Activated CD4-positive, alpha-beta T cell treated with anti-CD3 and anti-CD28 coated beads, Interleukin-2, Interleukin-6, amounts not matched to agents 100 ng/mL and 50 ng/mL, durations not matched to agents 16 hours and 8 hours (primary cell): ENCODE data around the gene STIMATE.
A peak's percentile ranks its signal among the peaks of the same experiment; 100 is the strongest.

Experiments
- DNase-seq: peaks from one replicate; pipeline ENCODE4 v3.0.0-alpha.2; 2020

STIMATE gene

GRCh38 chr3:52897130-52898122 lies at the start of gene STIMATE:
Gene STIMATE, minus strand, starts transcription at chr3:52897548. Its CDS starts 98 bp downstream, at chr3:52897450.
- DNase-seq: peak; percentile 93

- no peak for DNase-seq
Measured at GRCh38 chr3:52939600-52939999, 42.3 kb upstream of the STIMATE start.

DNA sequence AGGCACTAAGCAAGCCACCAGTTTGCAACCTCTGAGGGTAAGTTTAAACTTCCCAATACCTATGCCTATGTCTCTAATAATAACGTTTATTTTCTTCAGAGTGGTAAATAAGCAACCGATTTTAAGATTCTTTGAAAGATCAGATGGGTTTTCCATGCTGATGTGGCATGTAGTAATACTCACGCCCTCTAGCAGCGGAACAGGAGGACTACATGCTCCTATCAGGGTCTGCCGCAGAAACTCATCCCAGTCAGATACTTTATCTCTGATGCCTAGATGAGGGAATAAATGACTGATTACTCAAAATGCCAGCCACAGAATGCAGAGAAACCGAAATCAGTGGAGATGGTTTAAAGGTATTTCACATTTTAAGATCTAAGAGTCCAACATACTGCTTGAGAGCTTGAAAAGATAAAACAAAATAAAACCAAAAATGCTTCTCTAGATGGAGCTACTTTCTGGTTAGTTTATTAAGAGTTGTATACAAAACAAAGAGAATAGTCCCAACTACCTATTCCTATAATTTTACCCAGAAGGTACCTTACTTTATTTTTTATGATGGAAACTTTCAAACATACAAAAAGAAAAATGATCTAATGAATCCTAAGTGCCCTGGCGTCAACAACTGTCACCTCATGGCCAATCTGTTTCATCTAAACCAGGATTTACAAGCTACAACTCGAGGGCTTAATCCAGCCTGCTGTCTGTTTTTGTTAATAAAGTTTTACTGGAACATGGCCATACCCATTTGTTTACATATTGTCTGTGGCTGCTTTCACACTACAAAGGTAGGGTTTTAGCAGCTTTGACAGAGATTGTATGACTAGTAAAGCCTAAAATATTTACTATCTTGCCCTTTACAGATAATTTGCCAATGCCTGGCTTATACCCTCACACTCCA lies 37.5 kb upstream of the STIMATE start:
- peak; percentile 70 for DNase-seq

- DNase-seq: no peak
Measured at GRCh38 chr3:52931889-52932288, 34.5 kb upstream of the STIMATE start.

GRCh38 chr3:52931328-52931727 lies 34.0 kb upstream of the STIMATE start:
- DNase-seq: no peak

DNA sequence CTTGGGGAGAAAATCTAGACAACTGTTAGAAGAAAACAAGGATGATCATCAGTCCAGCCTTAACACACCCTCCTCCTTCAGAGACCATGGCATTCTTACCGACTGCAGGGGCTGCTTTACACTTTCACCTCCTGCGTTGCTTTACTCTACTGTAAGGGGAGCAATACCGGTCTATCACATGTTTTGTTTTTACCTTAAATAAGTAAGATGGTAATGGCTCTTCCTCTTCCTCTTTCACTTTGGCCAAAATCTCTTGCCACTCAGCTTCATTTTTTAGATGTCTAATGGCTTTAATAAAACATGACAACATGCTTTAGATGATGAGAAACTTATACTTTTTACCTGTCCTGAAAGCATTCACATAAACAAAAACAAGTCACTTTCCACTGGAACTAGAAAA lies 33.4 kb upstream of the STIMATE start:
- DNase-seq: no peak

DNA sequence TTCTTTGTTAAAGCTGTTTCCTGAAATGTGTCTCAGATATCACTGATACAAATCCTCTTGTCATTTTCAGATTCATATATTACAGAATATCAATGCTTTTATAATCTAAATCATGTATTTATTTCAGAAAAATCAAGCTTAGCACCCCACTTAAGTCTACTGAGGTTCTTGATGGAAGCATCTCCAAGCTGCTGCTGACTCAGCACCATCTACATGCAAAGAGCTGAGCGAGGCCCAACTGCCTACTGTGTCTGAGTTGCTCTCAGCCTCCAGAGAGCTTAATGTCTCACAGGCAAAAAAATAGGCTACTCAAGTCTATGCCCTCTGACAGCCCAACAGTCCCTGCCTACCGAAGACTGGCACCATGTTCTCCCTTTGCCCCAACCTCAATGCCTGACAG lies 29.2 kb upstream of the STIMATE start:
- DNase-seq: no peak

- DNase-seq: no peak
Measured at GRCh38 chr3:52925405-52926313, 28.3 kb upstream of the STIMATE start.

- no peak for DNase-seq
Measured at GRCh38 chr3:52923963-52924362, 26.6 kb upstream of the STIMATE start.

GRCh38 chr3:52920841-52921240 lies 23.5 kb upstream of the STIMATE start:
- DNase-seq: no peak

DNA sequence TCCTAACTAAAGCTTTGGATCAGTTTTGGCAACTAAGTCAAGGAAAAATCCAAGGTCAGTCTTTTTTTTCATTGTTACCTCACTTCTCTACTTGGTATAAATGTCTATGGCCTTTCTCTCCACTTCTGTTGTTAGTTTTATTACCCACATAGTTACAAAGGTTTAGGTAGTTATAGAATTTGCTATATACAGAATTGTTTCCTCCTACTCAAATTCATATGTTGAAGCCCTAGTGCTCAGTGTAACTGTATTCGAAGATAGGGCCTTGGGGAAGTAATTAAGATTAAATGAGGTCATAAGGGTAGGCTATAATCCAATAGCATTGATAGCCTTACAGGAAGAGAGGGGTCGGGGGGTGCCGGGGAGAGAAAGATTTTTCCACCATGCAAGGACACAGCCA lies 19.7 kb upstream of the STIMATE start:
- no peak for DNase-seq

DNA sequence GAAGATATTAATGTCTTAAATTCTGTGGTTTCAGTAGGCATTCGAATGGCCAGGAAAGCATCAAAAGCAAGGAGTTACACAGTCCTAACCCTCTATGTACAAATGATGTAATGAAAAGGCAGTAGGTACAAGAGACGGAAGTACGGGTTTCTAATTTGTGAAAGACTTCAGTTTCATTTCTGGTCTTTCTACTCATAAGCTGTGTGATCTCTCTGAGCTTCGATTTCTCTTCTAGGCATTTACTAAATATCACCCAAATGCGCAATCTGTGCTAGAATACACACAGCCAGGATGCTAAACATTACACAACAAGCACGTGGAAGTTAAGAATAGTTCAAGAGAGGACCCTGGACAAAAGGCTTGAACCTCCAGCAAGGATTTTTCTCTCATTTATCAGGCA lies 17.9 kb upstream of the STIMATE start:
- DNase-seq: no peak

DNA sequence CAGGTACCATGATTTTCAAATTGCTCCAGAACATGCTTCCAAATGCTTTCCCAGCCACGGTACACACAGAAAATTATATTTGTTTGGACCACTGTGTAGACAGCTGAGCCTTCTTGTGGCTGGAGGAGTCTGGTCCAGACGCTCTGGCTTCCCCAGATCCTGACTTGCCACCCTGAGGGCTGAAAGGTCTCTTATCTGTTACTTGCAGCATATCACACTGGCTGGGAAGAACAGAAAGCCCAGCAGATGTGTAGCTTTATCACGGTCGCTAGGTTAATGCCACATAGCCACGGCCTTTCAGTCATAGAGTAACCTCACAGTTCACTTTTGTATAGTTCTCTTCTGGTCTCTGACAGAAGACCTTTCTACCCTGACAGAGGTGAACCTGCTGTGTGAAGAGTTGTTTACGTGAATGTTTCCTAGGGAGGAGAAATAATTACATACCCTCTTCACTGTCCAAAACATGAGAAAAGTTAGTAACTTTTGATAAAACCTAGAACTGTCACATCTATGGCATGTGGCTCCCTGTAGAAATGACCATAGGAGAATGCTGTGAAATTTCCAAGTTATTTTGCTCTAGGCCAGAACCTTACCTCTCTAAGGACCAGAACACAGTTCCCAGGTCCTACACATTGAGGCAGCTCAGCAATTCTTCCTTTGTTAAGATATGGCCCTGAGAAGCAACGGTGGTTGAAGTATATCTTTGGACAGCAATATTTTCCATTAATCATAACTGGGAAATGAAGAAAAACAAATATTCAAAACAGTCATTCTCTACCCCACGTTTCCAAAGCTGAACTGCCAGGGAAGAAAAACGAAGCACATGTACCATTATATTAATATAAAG lies 15.8 kb upstream of the STIMATE start:
- DNase-seq: no peak

DNA sequence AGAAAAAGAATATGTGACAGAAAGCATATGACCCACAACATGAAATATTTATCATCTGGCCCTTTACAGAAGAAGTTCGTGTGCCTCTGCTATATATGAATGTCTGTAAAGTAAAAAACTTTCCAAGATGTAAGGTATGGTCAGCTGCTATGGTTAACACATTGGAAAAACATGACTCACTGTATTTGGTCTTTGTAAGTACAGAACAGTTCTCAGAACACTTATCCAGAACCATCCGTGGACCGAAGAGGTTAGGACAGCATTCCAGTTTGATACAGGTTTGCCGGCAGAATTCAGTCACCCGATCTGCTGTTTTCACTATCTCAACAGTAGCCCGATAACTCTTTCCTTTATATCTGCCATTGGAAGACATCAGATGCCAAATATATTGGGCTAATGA lies 13.5 kb upstream of the STIMATE start:
- no peak for DNase-seq

DNA sequence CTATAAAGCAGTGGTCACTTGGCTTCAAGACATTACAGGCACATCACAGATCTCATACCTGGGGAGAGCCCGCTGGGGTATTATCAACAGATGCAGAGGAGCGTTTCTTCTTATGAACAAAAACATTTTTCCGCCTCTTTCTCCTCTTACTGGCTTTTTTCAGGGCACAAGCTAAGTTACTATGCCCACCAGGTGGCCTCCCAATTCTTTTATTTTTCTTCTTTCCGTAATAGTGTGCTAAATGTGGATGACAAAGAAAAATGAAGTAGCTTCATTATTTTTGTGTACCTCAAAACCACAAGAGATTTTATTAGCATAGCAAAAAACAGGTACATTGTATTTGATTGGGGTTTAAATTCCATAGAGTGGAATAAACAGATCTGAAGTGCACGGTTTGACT lies 10.1 kb upstream of the STIMATE start:
- no peak for DNase-seq

DNA sequence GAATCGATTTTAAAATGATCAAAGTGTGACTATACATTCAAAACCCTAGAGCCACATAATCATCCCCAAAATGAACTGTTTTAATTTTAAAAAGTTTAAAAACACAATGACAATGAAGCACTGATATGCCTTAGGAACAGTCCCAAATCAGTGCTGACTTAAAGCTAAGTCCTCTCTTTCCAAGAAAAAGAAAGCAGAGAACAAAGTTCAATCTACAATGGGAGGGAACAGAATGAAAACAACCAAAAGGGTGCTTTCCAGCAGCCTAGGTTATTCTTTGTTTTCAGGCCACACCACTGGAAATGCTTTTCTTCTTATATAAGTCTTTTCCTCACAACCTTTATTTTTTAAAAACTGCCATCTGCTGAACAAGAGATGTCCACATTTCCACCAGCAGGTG lies 7.2 kb upstream of the STIMATE start:
- DNase-seq: no peak

GRCh38 chr3:52904000-52904399 lies 6.7 kb upstream of the STIMATE start:
- DNase-seq: no peak

DNA sequence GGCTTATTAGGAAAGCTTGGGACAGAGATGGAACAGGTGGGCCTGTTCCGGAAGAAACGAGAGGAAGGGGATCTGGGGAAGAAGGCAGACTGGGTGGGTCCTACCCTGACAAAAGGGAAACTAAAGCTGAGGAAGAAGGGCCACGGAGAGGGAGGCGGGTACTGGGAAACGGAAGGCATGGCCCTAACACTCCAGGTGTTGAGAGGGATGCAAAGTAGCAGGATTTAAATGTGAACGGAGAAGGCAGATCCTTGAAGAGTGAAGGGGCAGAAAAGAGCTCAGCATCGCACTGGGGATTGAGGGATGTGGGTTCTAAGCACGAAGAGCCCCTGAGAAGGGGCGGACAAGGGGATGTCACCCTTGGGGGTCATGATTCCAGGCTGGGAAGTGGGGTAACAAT lies 735 bp downstream of the STIMATE start:
- DNase-seq: no peak

- peak; percentile 27 for DNase-seq
Measured at GRCh38 chr3:52896151-52896550, 1.2 kb downstream of the STIMATE start.

GRCh38 chr3:52895418-52895817 lies 1.9 kb downstream of the STIMATE start:
- peak; percentile 85 for DNase-seq

DNA sequence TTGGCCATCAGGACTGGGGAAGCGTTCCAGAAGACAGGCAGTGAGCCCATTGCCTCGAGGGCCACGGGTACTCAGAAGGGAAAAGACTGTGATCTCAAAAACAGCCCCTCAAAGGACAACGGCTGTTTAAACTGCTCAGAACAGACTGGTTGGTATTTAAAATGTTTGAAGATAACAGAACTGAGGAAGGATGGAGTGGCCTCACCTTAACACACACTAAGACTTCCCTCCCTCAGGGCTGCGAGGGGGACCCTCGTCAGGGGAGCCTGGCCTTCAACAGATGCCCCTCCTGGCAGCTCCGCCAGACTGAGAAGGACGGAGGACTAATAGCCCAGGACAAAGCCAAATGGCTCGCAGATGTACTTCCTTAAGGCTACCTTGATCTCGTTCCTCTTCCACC lies 2.6 kb downstream of the STIMATE start:
- no peak for DNase-seq

- no peak for DNase-seq
Measured at GRCh38 chr3:52893723-52894122, 3.6 kb downstream of the STIMATE start.
